GM12891 (cell line): Measurements from ENCODE around the gene PLA2G4A.

Experiments
- PAX5 ChIP-seq: IDR thresholded peaks from 2 replicates; pipeline ENCODE4 v1.6.1; 2011; ENCODE audit warnings: low read length, moderate library complexity, mild to moderate bottlenecking; ENCODE audit not compliant: insufficient read depth, severe bottlenecking
- POLR2A ChIP-seq: IDR thresholded peaks from 2 replicates; pipeline ENCODE4 v1.6.1; 2011; ENCODE audit warnings: low read depth, low read length, control low read depth
- POLR2AphosphoS5 ChIP-seq: IDR thresholded peaks from 2 replicates; pipeline ENCODE4 v1.6.1; 2011; ENCODE audit warnings: low read depth, low read length, control low read depth
- POU2F2 ChIP-seq: IDR thresholded peaks from 2 replicates; pipeline ENCODE4 v1.6.1; 2011; ENCODE audit warnings: low read depth, mild to moderate bottlenecking, control low read depth, low read length, moderate library complexity
- SPI1 ChIP-seq: IDR thresholded peaks from 2 replicates; pipeline ENCODE4 v1.6.1; 2011; ENCODE audit warnings: low read depth, low read length, control low read depth
- TAF1 ChIP-seq: IDR thresholded peaks from 2 replicates; pipeline ENCODE4 v1.6.1; 2011; ENCODE audit warnings: low read depth, low read length, control low read depth

- no peak for TF ChIP-seq TAF1
- no peak for TF ChIP-seq POU2F2
- TF ChIP-seq POLR2A = no peak
- TF ChIP-seq POLR2AphosphoS5 = no peak
- no peak for TF ChIP-seq SPI1
- TF ChIP-seq PAX5 = no peak
Measured at GRCh38 chr1:186781730-186782129, 47.0 kb upstream of the PLA2G4A start.
